ENCODE measurements around the gene UTS2R.

The UTS2R gene

GRCh38 chr17:82389379-82389778, 17.8 kb downstream of the UTS2R start:
- no peak for DNase-seq (ENCODE audit: low read depth in 3 of 3)

DNA sequence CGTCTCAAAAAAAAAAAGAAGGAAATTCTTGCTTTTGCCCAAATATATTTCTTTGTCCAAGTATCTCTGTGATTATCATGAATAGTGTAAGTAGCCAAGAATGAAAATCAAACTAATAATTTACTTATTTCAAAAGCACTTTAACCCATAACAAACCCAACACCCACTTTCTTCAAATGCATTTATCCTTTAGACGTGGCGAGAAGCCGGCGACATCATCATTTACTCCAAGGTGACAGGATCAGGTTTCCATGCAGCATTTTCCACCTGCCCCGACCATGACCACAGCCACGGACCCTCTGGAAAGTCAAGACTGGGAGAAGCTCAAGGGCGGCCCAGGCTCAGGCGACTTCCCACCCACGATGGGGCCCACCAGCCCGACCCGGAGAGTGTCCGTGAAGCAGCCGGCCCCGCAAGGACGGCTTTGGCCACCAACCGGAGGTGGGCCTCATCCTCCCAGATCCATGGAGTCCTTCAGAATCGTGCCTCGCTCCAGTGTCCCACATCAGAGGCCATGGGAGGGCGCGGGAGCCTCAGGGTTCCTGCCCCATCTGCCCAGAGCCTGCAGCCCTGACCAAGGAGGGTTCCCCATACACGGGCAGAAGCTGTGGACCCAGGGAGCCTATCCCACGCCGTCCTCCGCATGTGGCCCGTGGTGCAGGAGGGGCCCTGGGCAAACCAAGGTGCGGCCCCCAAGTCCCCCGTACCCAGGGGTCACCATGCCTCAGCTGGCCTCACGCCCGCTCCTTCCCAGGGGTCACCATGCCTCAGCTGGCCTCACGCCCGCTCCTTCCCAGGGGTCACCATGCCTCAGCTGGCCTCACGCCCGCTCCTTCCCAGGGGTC, 18.7 kb downstream of the UTS2R start:
- no peak for DNase-seq (ENCODE audit: low read depth in 3 of 3)

DNA sequence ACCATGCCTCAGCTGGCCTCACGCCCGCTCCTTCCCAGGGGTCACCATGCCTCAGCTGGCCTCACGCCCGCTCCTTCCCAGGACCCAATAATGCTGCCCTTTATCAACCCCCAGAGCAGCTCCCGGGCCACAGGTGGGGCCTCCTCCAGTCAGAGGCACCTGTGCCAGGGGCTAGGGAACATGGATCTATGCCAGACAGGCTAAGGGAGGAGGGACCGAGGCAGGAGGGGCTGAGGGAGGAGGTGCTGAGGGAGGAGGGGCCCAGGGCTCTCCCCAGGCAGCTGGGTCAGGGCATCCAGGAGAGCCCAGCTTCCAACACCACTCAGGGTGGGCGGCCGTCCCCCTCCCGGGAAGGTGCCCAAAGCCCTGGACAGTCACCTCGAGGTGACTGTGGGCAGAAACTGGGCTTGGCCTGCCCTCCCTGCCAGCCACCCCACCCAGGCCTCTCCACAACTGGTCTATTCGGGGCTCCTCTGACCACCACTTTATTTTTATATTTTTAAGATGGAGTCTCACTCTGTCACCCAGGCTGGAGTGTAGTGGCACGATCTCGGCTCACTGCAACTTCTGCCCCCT, 19.4 kb downstream of the UTS2R start:
- no peak for DNase-seq (ENCODE audit: low read depth in 3 of 3)

DNA sequence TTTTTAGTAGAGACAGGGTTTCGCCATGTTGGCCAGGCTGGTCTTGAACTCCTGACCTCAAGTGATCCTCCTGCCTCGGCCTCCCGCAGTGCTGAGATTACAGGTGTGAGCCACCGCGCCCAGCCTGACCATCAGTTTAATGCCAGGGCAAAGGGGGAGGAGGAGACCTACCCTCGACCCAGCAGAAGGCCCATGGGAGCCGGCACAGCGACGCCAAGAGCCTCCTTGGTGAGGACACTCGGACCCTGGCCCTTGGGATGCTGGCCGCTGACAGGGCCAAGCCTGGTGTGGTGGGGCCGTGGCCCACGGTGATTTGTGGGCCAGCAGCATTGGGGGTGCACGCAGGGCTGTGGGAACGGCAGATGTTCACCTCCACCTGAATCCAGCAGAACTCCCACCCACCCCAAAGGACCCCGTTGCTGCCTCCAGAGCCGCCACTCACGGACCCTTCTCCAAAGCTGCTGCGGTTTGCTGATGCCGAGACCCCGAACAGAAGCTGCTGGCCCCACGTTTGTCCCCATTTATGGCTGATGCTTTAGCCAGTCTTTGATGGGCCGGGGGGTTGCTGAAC, 20.0 kb downstream of the UTS2R start:
- no peak for DNase-seq (ENCODE audit: low read depth in 3 of 3)

DNA sequence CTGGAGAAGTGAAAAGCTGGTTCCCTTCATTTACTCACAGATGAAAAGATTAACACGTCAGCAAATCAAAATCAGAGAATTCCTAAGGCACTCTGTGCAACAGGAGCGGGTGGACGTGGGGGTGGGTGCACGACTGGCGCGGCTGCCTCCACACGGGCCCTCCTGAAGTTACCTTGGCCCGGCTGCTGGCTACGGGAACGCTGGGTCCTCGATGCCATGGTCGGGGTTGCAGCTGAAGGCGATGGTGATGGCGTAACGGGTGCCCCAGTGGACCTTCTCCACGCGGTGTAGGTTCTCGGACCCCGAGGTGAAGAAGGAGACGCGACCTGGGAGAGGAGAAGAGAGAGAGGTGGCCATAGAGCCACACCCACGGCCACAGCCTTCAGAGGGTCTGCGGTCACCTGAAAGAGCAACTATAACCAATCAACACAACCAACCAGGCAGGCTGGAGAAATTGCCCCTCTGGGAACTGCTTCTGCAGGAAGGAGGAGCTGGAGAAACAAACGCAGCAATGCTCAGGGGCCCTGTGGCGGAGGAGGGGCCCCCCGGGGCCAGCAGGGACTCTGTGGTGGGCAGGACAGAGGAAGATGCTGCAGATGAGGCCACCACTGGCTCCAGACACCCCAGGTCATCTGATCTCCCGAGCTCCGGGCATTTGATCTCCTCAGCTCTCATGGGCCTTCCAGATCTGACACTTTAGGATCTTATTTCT, 20.8 kb downstream of the UTS2R start:
- no peak for DNase-seq (ENCODE audit: low read depth in 3 of 3)

- DNase-seq (ENCODE audit: low read depth in 3 of 3) = no peak
Observed at GRCh38 chr17:82392941-82393340, 21.4 kb downstream of the UTS2R start.

DNA sequence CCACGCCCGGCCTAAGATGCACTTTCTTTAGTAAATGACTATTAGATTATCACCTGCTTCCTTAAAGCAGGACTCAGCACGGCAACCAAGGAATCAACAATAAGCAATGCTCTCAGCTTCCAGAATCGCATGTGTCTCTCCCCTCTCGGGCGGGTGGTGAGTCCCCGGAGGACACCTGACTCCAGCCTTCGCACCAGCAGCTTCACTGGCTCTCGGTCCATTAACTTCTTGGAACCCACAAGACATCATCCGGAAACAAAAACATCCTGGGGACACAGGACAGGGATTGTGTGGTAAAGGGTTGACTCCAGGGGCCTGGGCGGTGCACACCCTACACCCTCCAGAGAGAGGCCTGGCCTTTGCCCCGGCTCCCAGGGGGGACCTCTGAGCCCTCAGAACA, 22.7 kb downstream of the UTS2R start:
- DNase-seq (ENCODE audit: low read depth in 3 of 3) = no peak

DNA sequence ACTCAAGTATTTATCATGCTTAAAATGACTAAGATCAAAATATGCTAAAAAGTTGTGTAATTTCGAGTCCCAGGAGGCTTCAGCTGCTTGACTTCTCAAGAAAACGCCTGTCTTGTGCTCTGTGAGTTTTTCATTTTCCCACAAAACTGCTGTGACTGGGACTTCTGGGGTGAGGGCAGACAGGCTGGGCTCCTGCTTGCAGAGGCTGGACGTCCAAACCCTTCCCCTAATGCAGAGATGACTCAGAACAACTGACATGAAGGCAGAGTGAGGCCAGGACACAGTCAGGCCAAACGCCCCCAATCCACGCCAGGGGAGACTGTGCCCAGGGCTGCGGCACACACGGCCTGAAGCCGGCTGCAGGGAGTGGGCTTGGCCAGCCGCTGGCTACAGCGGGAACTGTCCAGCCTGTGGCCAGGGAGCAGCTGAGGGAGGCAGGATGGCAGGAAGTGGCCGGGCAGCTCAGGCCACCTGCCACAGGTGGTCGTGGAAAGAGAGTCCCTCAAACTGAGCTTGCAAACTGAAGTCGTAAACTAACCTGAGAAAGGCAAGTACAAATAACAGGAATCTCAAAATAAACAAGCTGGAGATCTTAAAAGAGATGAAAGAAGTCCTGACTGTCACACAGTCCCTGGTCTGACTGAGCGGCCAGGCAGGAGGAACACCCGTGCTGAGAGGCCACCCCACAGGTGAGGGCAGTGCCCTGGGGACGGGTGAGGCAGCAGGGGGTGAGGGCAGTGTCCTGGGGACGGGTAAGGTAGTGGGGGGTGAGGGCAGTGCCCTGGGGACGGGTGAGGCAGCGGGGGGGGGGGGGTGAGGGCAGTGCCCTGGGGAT, 25.3 kb downstream of the UTS2R start:
- DNase-seq (ENCODE audit: low read depth in 3 of 3) = no peak

- DNase-seq (ENCODE audit: low read depth in 3 of 3) = no peak
Observed at GRCh38 chr17:82397449-82398335, 26.1 kb downstream of the UTS2R start.

DNA sequence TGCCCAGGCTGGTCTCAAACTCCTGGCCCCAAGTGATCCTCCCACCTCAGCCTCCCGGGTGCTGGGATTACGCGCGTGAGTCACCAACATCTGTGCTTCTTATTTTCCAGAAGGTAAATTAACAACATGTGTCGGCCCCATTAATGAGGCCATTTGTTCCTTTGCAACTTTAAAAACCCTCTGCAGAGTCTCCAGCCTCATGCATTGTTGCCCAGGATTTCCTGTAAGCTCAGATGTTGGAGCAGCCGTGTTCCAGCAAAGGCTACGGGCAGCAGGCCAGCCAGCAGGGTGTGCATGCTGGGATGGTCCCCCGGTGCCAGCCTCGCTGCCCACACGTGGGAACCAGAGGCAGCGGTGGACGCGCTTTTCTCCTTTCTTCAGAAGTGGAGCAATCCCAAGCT, 27.5 kb downstream of the UTS2R start:
- DNase-seq (ENCODE audit: low read depth in 3 of 3) = no peak

DNA sequence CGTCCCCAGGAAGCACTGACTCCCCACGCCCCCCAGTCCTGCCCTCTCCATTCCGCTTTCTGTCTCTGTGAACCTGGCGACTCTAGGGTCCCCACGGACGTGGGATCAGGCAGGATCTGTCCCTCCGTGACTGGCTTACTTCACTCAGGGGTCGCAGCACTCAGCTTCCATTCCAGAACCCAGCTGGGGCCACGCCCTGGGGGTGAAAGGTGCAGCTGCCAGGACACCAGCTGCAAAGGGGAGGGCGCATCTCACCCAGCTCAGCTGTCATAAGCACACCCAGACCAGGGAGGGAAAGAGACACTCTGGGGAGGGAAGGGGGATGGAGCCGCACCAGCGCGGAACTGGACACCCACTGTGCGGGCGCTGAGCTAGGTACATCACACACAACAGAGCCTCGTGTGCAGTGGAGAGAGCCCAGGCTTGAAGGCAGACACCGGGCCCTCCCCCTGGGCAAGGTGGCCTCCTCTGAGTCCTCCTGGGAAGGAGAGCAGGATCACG, 28.1 kb downstream of the UTS2R start:
- no peak for DNase-seq (ENCODE audit: low read depth in 3 of 3)

DNA sequence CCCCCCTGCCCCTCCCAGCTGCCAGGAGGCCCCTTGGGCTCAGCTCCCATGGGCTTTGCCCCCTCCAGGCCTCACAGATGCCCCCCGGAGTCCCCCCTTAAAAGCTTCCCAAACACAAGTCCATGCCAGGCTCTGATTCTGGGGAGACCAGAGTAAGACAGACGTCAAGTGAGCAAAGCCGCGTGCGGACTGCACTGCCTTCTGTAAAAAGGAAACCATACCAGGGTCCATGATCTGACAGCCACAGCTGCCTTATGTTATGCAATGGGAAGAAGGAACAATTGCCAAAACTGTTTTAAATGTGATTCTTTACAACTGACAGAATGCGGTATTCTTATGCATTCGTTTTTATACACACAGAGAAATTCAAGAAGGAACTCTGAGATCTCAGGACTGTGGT, 28.6 kb downstream of the UTS2R start:
- DNase-seq (ENCODE audit: low read depth in 3 of 3) = no peak

DNA sequence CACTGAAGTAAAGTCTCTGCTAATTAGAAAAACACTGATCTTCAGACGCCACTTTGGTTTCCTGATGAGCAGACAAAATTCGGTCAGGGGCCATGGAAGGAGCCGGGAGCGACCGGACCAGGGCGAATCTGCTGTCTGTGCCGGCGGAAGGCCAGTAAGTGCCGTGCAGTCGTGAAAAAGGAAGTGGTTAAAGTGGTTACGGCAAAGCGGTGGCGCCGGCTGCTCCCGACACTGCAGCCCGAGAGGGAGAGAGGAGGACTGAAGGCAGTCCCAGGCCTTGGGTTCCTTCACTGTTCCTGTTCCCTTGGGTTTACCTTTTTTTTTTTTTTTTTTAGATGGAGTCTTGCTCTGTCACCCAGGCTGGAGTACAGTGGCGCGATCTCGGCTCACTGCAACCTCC, 29.3 kb downstream of the UTS2R start:
- peak in 2 of 3 experiments; percentile 15 to 53 for DNase-seq (ENCODE audit: low read depth in 3 of 3)

- no peak for DNase-seq (ENCODE audit: low read depth in 3 of 3)
Observed at GRCh38 chr17:82402865-82403264, 31.3 kb downstream of the UTS2R start.

- no peak for DNase-seq (ENCODE audit: low read depth in 3 of 3)
Observed at GRCh38 chr17:82403662-82404660, 32.4 kb downstream of the UTS2R start.

DNA sequence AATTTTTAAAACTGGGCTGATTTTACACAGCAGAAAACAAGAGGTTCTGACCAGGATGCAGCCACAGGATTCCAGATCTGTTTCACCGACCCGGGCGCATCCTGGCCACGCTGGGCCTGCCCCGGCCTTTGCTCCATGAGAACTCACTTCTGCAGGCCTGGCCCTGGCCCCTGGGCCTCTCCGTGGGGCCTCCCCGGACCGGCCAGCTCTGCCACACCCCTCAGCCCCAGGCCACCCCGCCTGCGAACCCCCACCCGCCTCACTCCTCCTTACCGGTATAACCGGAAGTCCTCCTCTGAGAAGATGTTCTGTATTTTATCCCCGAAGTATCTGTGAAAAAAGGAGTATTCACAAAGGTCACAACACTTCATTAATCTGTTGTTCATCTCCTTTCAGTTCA, 33.5 kb downstream of the UTS2R start:
- DNase-seq (ENCODE audit: low read depth in 3 of 3) = no peak

- no peak for DNase-seq (ENCODE audit: low read depth in 3 of 3)
Observed at GRCh38 chr17:82406131-82406671, 34.6 kb downstream of the UTS2R start.

- no peak for DNase-seq (ENCODE audit: low read depth in 3 of 3)
Observed at GRCh38 chr17:82407255-82407654, 35.7 kb downstream of the UTS2R start.

Measured in stimulated activated CD4-positive, alpha-beta T cell treated with anti-CD3 and anti-CD28 coated beads, TNF-alpha, amount 100 ng/mL, for 24 hours (primary cell).